Hematopoietic multipotent progenitor cell treated with erythropoietin and hydrocortisone succinate and interleukin-3 and kit ligand, for 6 days (in vitro differentiated cells): ENCODE results near the gene BHLHE23.

ENCODE experiments used
- DNase-seq: peaks from one replicate; pipeline ENCODE4 v3.0.0-alpha.2; 2015

Gene BHLHE23

GRCh38 chr20:63006540-63007359 is at the start of gene BHLHE23:
Gene BHLHE23, minus strand, starts transcription at chr20:63006964. Its CDS starts 190 bp downstream, at chr20:63006774.
- DNase-seq = peak; percentile 17

- no peak for DNase-seq
These were observed 48.9 kb upstream of the BHLHE23 start for GRCh38 chr20:63055575-63056235.

- DNase-seq = no peak
These were observed 48.0 kb upstream of the BHLHE23 start for GRCh38 chr20:63054681-63055240.

- no peak for DNase-seq
These were observed 47.3 kb upstream of the BHLHE23 start for GRCh38 chr20:63054103-63054474.

GRCh38 chr20:63053432-63054102 is 46.8 kb upstream of the BHLHE23 start:
- no peak for DNase-seq

- no peak for DNase-seq
These were observed 46.0 kb upstream of the BHLHE23 start for GRCh38 chr20:63052571-63053431.

- DNase-seq = no peak
These were observed 45.1 kb upstream of the BHLHE23 start for GRCh38 chr20:63051911-63052310.

- no peak for DNase-seq
These were observed 44.6 kb upstream of the BHLHE23 start for GRCh38 chr20:63051186-63051860.

- DNase-seq = no peak
These were observed 43.6 kb upstream of the BHLHE23 start for GRCh38 chr20:63050406-63050805.

GRCh38 chr20:63049561-63050221 is 42.9 kb upstream of the BHLHE23 start:
- DNase-seq = no peak

GRCh38 chr20:63049191-63049518 is 42.4 kb upstream of the BHLHE23 start:
- no peak for DNase-seq

GRCh38 chr20:63048516-63049190 is 41.9 kb upstream of the BHLHE23 start:
- DNase-seq = no peak

GRCh38 chr20:63047946-63048345 is 41.2 kb upstream of the BHLHE23 start:
- DNase-seq = no peak

GRCh38 chr20:63047267-63047666 is 40.5 kb upstream of the BHLHE23 start:
- no peak for DNase-seq

- no peak for DNase-seq
These were observed 40.1 kb upstream of the BHLHE23 start for GRCh38 chr20:63046841-63047240.

- DNase-seq = no peak
These were observed 39.2 kb upstream of the BHLHE23 start for GRCh38 chr20:63045991-63046390.

- DNase-seq = no peak
These were observed 38.6 kb upstream of the BHLHE23 start for GRCh38 chr20:63045401-63045800.

GRCh38 chr20:63044605-63045004 is 37.8 kb upstream of the BHLHE23 start:
- DNase-seq = no peak

GRCh38 chr20:63044204-63044600 is 37.4 kb upstream of the BHLHE23 start:
- no peak for DNase-seq

GRCh38 chr20:63043348-63044203 is 36.8 kb upstream of the BHLHE23 start:
- DNase-seq = no peak
